Activated T-cell treated with anti-CD3 and anti-CD28 coated beads for 24 hours (primary cell): Measurements from ENCODE around the gene HOXA6.

Source experiments
- DNase-seq: peaks from one replicate; pipeline ENCODE4 v3.0.0-alpha.2; 2020; ENCODE audit warnings: low read depth

The HOXA6 gene

DNA sequence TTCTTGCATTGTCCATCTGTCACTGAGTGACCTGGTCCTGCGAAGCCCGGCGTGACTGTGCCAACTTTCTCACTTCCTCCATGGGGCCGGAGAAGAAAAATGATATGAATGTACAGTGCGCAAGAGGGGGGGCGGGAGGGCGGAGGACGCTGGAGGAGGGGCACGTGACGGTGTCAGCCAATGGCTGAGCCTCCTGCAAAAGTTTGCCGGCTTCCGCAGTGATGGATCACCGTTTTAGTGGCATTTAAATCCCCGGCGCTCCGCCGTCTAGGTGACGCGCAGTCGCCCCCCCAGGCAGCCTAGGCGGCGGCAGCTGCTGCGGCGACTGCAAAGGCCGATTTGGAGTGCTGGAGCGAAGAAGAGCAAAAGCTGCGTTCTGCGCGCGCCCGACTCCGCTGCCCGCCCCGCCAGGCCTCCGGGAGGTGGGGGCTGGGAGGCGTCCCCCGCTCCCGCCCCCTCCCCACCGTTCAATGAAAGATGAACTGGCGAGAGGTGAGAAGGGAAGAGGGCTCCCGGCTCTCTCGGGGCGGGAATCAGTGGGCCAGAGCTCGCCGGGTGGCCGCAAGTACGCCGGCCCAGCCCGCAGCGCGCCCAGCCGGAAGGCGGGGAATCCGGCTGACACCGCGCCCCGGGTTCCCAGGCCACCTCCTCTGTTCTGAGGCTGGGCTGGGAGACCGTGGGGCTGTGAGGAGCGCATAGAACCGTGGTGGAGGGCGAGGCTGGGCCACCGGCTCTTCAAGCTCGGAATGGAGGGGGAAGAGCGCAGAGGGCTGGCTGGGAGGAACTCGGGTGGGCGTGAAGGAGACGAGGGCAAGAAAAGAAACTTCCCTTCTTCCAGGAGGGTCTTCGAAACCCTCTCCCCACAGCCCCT lies 51.4 kb downstream of the HOXA6 start, which contains the start of gene HOXA1:
HOXA1 (minus strand) TSS at position 104 of the 871 bp plus-strand sequence; CDS start at position 16, 88 bp downstream.
- peak; percentile 63 for DNase-seq
